ENCODE results near the gene NOVA2. TPM values are rescaled to one million over a fixed set of nuclear protein-coding genes. Genes with fewer than 3 reads are reported as not detected.

Gene NOVA2
- total and polyA plus RNA-seq, 9 of the 15 experiments (the other 6 are each of a cell fraction or from before 2014, with no cell fraction given): not detected

- TF ChIP-seq E2F3 (CRISPR knock-in tag; IDR thresholded peaks at IDR 0.05) (0 out of 2 replicates have a peak, but pooled peaks have one; percentile 46), FOXA1 (IDR thresholded peaks at IDR 0.05; ENCODE audit: borderline replicate concordance) (no peak), NFIC (IDR thresholded peaks at IDR 0.05) (peak; percentile 56), ZNF316 (IDR thresholded peaks at IDR 0.05) (no peak), DNMT1 (IDR thresholded peaks at IDR 0.05) (no peak)
- TF ChIP-seq, protein P1, sequence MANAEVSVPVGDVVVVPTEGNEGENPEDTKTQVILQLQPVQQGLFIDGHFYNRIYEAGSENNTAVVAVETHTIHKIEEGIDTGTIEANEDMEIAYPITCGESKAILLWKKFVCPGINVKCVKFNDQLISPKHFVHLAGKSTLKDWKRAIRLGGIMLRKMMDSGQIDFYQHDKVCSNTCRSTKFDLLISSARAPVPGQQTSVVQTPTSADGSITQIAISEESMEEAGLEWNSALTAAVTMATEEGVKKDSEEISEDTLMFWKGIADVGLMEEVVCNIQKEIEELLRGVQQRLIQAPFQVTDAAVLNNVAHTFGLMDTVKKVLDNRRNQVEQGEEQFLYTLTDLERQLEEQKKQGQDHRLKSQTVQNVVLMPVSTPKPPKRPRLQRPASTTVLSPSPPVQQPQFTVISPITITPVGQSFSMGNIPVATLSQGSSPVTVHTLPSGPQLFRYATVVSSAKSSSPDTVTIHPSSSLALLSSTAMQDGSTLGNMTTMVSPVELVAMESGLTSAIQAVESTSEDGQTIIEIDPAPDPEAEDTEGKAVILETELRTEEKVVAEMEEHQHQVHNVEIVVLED (CRISPR knock-in tag; IDR thresholded peaks at IDR 0.05): peak; percentile 27; the same call in 1 of the 2 replicates
- TF ChIP-seq, protein P2, sequence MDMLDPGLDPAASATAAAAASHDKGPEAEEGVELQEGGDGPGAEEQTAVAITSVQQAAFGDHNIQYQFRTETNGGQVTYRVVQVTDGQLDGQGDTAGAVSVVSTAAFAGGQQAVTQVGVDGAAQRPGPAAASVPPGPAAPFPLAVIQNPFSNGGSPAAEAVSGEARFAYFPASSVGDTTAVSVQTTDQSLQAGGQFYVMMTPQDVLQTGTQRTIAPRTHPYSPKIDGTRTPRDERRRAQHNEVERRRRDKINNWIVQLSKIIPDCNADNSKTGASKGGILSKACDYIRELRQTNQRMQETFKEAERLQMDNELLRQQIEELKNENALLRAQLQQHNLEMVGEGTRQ (CRISPR knock-in tag; IDR thresholded peaks at IDR 0.05): no peak
- TF ChIP-seq, protein P3, sequence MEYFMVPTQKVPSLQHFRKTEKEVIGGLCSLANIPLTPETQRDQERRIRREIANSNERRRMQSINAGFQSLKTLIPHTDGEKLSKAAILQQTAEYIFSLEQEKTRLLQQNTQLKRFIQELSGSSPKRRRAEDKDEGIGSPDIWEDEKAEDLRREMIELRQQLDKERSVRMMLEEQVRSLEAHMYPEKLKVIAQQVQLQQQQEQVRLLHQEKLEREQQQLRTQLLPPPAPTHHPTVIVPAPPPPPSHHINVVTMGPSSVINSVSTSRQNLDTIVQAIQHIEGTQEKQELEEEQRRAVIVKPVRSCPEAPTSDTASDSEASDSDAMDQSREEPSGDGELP (CRISPR knock-in tag; IDR thresholded peaks at IDR 0.05; ENCODE audit: borderline replicate concordance): 0 out of 2 replicates have a peak, but pooled peaks have one; percentile 24
These were observed 87.9 kb downstream of the NOVA2 start, which contains the start of gene IRF2BP1 (continued) for GRCh38 chr19:45885556-45886426.
